CD4-positive, alpha-beta memory T cell (primary cell): ENCODE results near the gene GNA15. TPM values are rescaled to one million over a fixed set of nuclear protein-coding genes. Genes with fewer than 3 reads are reported as not detected.

Experiments
- CTCF ChIA-PET: fragments of 350-600 bp; sonication (Branson Sonifier 250); formaldehyde crosslinking; loops from one replicate; lab custom pipeline; 2021; ENCODE audit warnings: inconsistent platforms; ENCODE audit not compliant: partially characterized antibody; lab: Charles Lee
- POLR2A ChIA-PET: fragments of 350-600 bp; sonication (Branson Sonifier 250); formaldehyde crosslinking; loops from one replicate; lab custom pipeline; 2021; ENCODE audit not compliant: partially characterized antibody; lab: Charles Lee
- DNase-seq, 5 donors: peaks; one replicate each; pipeline versions ENCODE4 v3.0.0 to v3.0.0-alpha.2; 2020 to 2022; ENCODE audit warnings: mixed read lengths in 1 of 5
- H3K27ac ChIP-seq: one replicate; pipeline ENCODE4 v1.7.0; 2013; ENCODE audit warnings: low read depth, low read length
- H3K27me3 ChIP-seq: 2 replicates; pipeline ENCODE4 v1.7.0; 2013; ENCODE audit warnings: mild to moderate bottlenecking, low read length, moderate library complexity; ENCODE audit not compliant: insufficient read depth
- H3K36me3 ChIP-seq: 2 replicates; pipeline ENCODE4 v1.7.0; 2013; ENCODE audit warnings: mild to moderate bottlenecking, low read length, moderate library complexity; ENCODE audit not compliant: insufficient read depth
- H3K4me1 ChIP-seq: 2 replicates; pipeline ENCODE4 v1.7.0; 2013; ENCODE audit warnings: mild to moderate bottlenecking, low read length, moderate library complexity; ENCODE audit not compliant: insufficient read depth
- H3K4me3 ChIP-seq, 2 donors: one replicate each; pipeline ENCODE4 v1.7.0; 2013; ENCODE audit warnings: low read length in 2 of 2, mild to moderate bottlenecking in 1 of 2
- H3K9me3 ChIP-seq, 2 donors: one replicate each; pipeline ENCODE4 v1.7.0; 2013; ENCODE audit warnings: low read length in 2 of 2, control low read depth in 1 of 2; ENCODE audit not compliant: control insufficient read depth in 1 of 2
- H3K27ac Mint-ChIP-seq, 7 donors: one replicate each; pipeline ENCODE4 v1.8.0; 2020 to 2021; ENCODE audit warnings: mixed read lengths in 7 of 7, mild to moderate bottlenecking in 6 of 7, inconsistent platforms in 3 of 7, moderate library complexity in 3 of 7
- H3K27me3 Mint-ChIP-seq, 2 donors: one replicate each; pipeline ENCODE4 v1.8.0; 2020 to 2021; ENCODE audit warnings: mixed read lengths in 2 of 2
- H3K36me3 Mint-ChIP-seq, 2 donors: one replicate each; pipeline ENCODE4 v1.8.0; 2020 to 2021; ENCODE audit warnings: mixed read lengths in 2 of 2, inconsistent platforms in 1 of 2, mild to moderate bottlenecking in 1 of 2
- H3K4me1 Mint-ChIP-seq, 4 donors: one replicate each; pipeline ENCODE4 v1.8.0; 2020 to 2021; ENCODE audit warnings: mixed read lengths in 4 of 4, mild to moderate bottlenecking in 1 of 4
- H3K4me3 Mint-ChIP-seq, 8 donors: one replicate each; pipeline ENCODE4 v1.8.0; 2020 to 2021; ENCODE audit warnings: mixed read lengths in 8 of 8, mild to moderate bottlenecking in 7 of 8, moderate library complexity in 6 of 8, inconsistent platforms in 3 of 8
- H3K9me3 Mint-ChIP-seq, 8 donors: one replicate each; pipeline ENCODE4 v1.8.0; 2020 to 2021; ENCODE audit warnings: mixed read lengths in 8 of 8, mild to moderate bottlenecking in 5 of 8, inconsistent platforms in 3 of 8, moderate library complexity in 1 of 8
- intact Hi-C: fragments of 100-400 bp; cut with micrococcal nuclease; formaldehyde crosslinking; loops from one replicate; pipeline ENCODE4 v1.15.1; 2023
- polyA plus RNA-seq, 2 donors: library from polyadenylated mRNA; unstranded; fragments of 300-500 nt; fragmentation: Illumina TruSeq; gene quantifications; one replicate each; pipeline ENCODE4 v1.2.3, GENCODE V29; 2021
- total RNA-seq, 2 experiments: library from RNA; stranded (reverse); gene quantifications; one replicate each; pipeline ENCODE4 v1.2.3, GENCODE V29; 2021

The GNA15 gene
- total and polyA plus RNA-seq, 4 experiments from 2014 or later = 2.5 to 4.8 (median 3.5) TPM

DNA sequence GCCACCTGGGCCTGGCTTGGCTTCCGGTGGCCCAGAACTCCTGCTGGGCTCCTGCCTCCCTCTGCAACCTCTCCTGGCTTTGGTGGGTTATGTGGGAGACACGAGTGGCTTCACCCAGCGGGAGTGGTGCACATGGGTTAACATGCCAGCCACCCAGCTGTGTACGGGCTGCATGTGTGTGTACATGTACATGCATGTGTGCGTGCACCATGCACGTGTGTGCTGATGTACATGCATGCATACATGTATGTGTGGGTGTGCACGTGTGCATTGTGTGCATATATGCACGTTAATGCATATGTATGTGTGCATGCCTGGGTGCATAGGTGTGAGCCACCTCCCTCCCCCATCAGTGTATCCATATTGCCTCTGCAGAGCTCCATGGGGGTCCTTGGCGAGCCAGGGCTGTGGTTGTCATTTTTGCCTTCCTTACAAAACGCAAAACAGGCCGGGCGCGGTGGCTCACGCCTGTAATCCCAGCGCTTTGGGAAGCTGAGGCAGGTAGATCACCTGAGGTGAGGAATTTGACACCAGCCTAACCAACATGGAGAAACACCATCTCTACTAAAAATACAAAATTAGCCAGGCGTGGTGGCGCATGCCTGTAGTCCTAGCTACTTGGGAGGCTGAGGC, 29.2 kb upstream of the GNA15 start:
- no peaks in the 10 kb centered on the region for H3K27me3 ChIP-seq
- intact Hi-C loops = loop anchor here (10.0 kb wide), 1 partner anchor 462 kb away; no protein-coding TSS in a partner anchor
- no peak overlapping the region for H3K27ac ChIP-seq
- ChIA-PET CTCF (interaction anchor here (0.6 to 13.6 kb wide), 9 partner anchors 12 to 1609 kb away, joined by 3 to 375 read pairs (median 6); no protein-coding TSS in a partner anchor), POLR2A (no interaction called here)
- Mint-ChIP-seq H3K36me3 (no peaks in the 10 kb centered on the region), H3K27ac (no peak overlapping the region), H3K4me3 (no peak overlapping the region), H3K27me3 (peaks cover 0 to 2% of the 10 kb centered on the region in 2 donors), H3K9me3 (no peaks in the 10 kb centered on the region), H3K4me1 (peaks cover 5 to 13% (median 10%) of the 10 kb centered on the region in 4 donors)
- DNase-seq = no peak
- H3K36me3 ChIP-seq = no peaks in the 10 kb centered on the region
- no peak overlapping the region for H3K4me3 ChIP-seq
- no peaks in the 10 kb centered on the region for H3K9me3 ChIP-seq
- peaks cover 14% of the 10 kb centered on the region for H3K4me1 ChIP-seq

GRCh38 chr19:3107658-3108057, 28.2 kb upstream of the GNA15 start:
- POLR2A ChIA-PET = interaction anchor here (1.7 kb wide), 1 partner anchor 157 kb away, joined by 8 read pairs; no protein-coding TSS in a partner anchor
- no peaks in the 10 kb centered on the region for H3K36me3 Mint-ChIP-seq
- Histone ChIP-seq H3K4me3 (no peak overlapping the region), H3K36me3 (no peaks in the 10 kb centered on the region), H3K27me3 (no peaks in the 10 kb centered on the region), H3K9me3 (no peaks in the 10 kb centered on the region), H3K4me1 (peaks cover 14% of the 10 kb centered on the region), H3K27ac (no peak overlapping the region)
- CTCF ChIA-PET = interaction anchor here (0.7 to 13.6 kb wide), 15 partner anchors 9 to 221 kb away, joined by 3 to 375 read pairs (median 6); partner anchors contain the start of gene TLE6
- H3K27me3 Mint-ChIP-seq = peaks cover 0 to 2% of the 10 kb centered on the region in 2 donors
- H3K9me3 Mint-ChIP-seq = no peaks in the 10 kb centered on the region
- H3K4me1 Mint-ChIP-seq = peaks cover 5 to 13% (median 10%) of the 10 kb centered on the region in 4 donors
- H3K4me3 Mint-ChIP-seq = no peak overlapping the region
- no peak for DNase-seq
- H3K27ac Mint-ChIP-seq = peak overlapping the region in 1 of 7 donors; percentile 19
- intact Hi-C loops = loop anchor here (1.0 to 10.0 kb wide), 4 partner anchors 31 to 463 kb away; no protein-coding TSS in a partner anchor

- Histone ChIP-seq H3K36me3 (no peaks in the 10 kb centered on the region), H3K27ac (no peak overlapping the region), H3K27me3 (no peaks in the 10 kb centered on the region), H3K4me3 (no peak overlapping the region), H3K9me3 (no peaks in the 10 kb centered on the region), H3K4me1 (peaks cover 12% of the 10 kb centered on the region)
- Mint-ChIP-seq H3K4me1 (peaks cover 5 to 11% (median 10%) of the 10 kb centered on the region in 4 donors), H3K4me3 (peak overlapping the region in 2 of 8 donors; percentile 1 to 54), H3K9me3 (no peaks in the 10 kb centered on the region), H3K27ac (peak overlapping the region in 1 of 7 donors; percentile 72), H3K36me3 (no peaks in the 10 kb centered on the region), H3K27me3 (peaks cover 0 to 2% of the 10 kb centered on the region in 2 donors)
- POLR2A ChIA-PET = interaction anchor here (0.6 to 3.1 kb wide), 3 partner anchors 73 to 158 kb away, joined by 3 to 12 read pairs (median 8); no protein-coding TSS in a partner anchor
- DNase-seq = peak; percentile 60 to 74 (median 66)
- intact Hi-C loops = loop anchor here (1.0 to 10.0 kb wide), 4 partner anchors 32 to 464 kb away; no protein-coding TSS in a partner anchor
- CTCF ChIA-PET = interaction anchor here (0.6 to 13.6 kb wide), 16 partner anchors 10 to 222 kb away, joined by 3 to 375 read pairs (median 4); partner anchors contain the start of gene TLE6
These were observed 27.1 kb upstream of the GNA15 start for GRCh38 chr19:3108775-3109174.

- Mint-ChIP-seq H3K27me3 (no peaks in the 10 kb centered on the region), H3K27ac (peak overlapping the region in 1 of 7 donors; percentile 37), H3K4me1 (peaks cover 4 to 10% (median 4%) of the 10 kb centered on the region in 4 donors), H3K36me3 (no peaks in the 10 kb centered on the region), H3K9me3 (no peaks in the 10 kb centered on the region), H3K4me3 (no peak overlapping the region)
- ChIA-PET CTCF (interaction anchor here (1.3 to 13.6 kb wide), 7 partner anchors 11 to 150 kb away, joined by 4 to 375 read pairs (median 10); partner anchors contain the start of gene TLE6), POLR2A (interaction anchor here (1.5 to 3.1 kb wide), 2 partner anchors 74 to 132 kb away, joined by 4 to 12 read pairs; partner anchors contain the start of gene TLE6)
- Histone ChIP-seq H3K4me3 (no peak overlapping the region), H3K27me3 (no peaks in the 10 kb centered on the region), H3K36me3 (no peaks in the 10 kb centered on the region), H3K9me3 (no peaks in the 10 kb centered on the region), H3K27ac (no peak overlapping the region), H3K4me1 (peaks cover 5% of the 10 kb centered on the region)
- intact Hi-C loops = loop anchor here (10.0 kb wide), 1 partner anchor 465 kb away; no protein-coding TSS in a partner anchor
- DNase-seq = no peak
These were observed 26.3 kb upstream of the GNA15 start for GRCh38 chr19:3109491-3109890.

- Histone ChIP-seq H3K9me3 (no peaks in the 10 kb centered on the region), H3K27ac (no peak overlapping the region), H3K36me3 (no peaks in the 10 kb centered on the region), H3K27me3 (no peaks in the 10 kb centered on the region), H3K4me3 (no peak overlapping the region), H3K4me1 (peaks cover 5% of the 10 kb centered on the region)
- Mint-ChIP-seq H3K4me3 (peak overlapping the region in 1 of 8 donors; percentile 55), H3K27me3 (no peaks in the 10 kb centered on the region), H3K9me3 (no peaks in the 10 kb centered on the region), H3K36me3 (no peaks in the 10 kb centered on the region), H3K27ac (peak overlapping the region in 1 of 7 donors; percentile 42), H3K4me1 (peaks cover 4 to 10% (median 4%) of the 10 kb centered on the region in 4 donors)
- ChIA-PET CTCF (interaction anchor here (0.5 to 13.6 kb wide), 9 partner anchors 15 to 151 kb away, joined by 3 to 375 read pairs (median 5); no protein-coding TSS in a partner anchor), POLR2A (interaction anchor here (0.9 to 3.1 kb wide), 4 partner anchors 74 to 159 kb away, joined by 4 to 12 read pairs (median 4); partner anchors contain the start of gene TLE6)
- no peak for DNase-seq
- intact Hi-C loops = no loop called here
These were observed 25.6 kb upstream of the GNA15 start for GRCh38 chr19:3110126-3110825.

DNA sequence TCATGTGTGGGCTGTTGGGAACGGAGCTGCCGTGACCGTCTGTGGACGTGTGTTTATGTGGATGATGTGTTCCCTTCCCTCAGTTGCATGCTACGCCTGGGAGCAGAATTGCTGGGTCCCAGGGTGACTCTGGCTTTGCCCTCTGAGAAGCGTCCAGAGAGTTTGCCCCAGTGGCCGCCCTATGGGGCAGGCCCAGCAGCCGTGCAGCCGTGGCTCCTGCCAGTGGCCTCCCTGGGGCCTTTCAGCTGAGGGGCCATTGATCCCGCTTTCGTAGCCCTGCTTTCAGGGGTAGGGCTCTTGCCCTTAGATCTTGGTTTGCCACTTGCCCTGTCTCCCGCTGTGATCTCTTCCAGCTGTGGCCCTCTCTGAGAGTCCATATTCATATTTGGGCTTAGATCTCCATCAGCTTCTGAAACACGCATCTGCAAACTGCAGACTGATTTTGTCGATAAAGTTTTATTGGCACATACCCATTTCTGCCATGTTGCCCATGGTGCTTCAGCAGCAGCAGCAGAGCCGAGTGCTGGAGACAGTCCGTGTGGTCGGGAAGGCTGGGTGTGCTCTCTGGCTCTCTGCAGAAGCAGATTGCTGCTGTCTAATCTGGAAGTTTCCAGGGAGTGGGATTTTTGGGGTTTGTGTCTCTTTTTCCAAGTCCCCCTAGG, 24.1 kb upstream of the GNA15 start:
- Histone ChIP-seq H3K9me3 (no peaks in the 10 kb centered on the region), H3K27ac (no peak overlapping the region), H3K27me3 (no peaks in the 10 kb centered on the region), H3K36me3 (no peaks in the 10 kb centered on the region), H3K4me3 (no peak overlapping the region), H3K4me1 (peaks cover 5% of the 10 kb centered on the region)
- DNase-seq = no peak
- Mint-ChIP-seq H3K9me3 (no peaks in the 10 kb centered on the region), H3K4me1 (peaks cover 4 to 10% (median 4%) of the 10 kb centered on the region in 4 donors), H3K36me3 (no peaks in the 10 kb centered on the region), H3K4me3 (no peak overlapping the region), H3K27ac (no peak overlapping the region), H3K27me3 (no peaks in the 10 kb centered on the region)
- CTCF ChIA-PET = interaction anchor here (1.5 to 13.6 kb wide), 5 partner anchors 13 to 152 kb away, joined by 4 to 375 read pairs (median 6); no protein-coding TSS in a partner anchor
- intact Hi-C loops = no loop called here
- POLR2A ChIA-PET = interaction anchor here (1.2 kb wide), 1 partner anchor 161 kb away, joined by 4 read pairs; no protein-coding TSS in a partner anchor
